Esophagus muscularis mucosa (tissue), 4 donors: ENCODE measurements around the gene RFTN1. TPM values are rescaled to one million over a fixed set of nuclear protein-coding genes. Genes with fewer than 3 reads are reported as not detected.

Source experiments
- DNase-seq: peaks from one replicate; pipeline ENCODE4 v3.0.0-alpha.2; 2017; ENCODE audit errors: extremely low spot score
- H3K27ac ChIP-seq, 4 donors: fragments of 200-600 bp; sonication (generic); replicated peaks in 1 of 4; 1 replicate in 3 of 4; 2 replicates in 1 of 4; pipeline ENCODE4 v1.5.1; 2016 to 2019; ENCODE audit warnings: mild to moderate bottlenecking in 1 of 4
- H3K27me3 ChIP-seq, 4 donors: fragments of 200-600 bp; sonication (generic); one replicate each; pipeline versions ENCODE4 v1.5.1 to v1.6.0; 2016 to 2019
- H3K36me3 ChIP-seq, 4 donors: fragments of 200-600 bp; sonication (generic); one replicate each; pipeline ENCODE4 v1.5.1; 2016 to 2019
- H3K4me1 ChIP-seq, 4 donors: fragments of 200-600 bp; sonication (generic); one replicate each; pipeline ENCODE4 v1.5.1; 2016 to 2019
- H3K4me3 ChIP-seq, 4 donors: fragments of 200-600 bp; sonication (generic); 1 replicate in 2 of 4; 2 replicates in 2 of 4; pipeline ENCODE4 v1.5.1; 2016 to 2019; ENCODE audit warnings: mild to moderate bottlenecking in 4 of 4, moderate library complexity in 1 of 4
- H3K9me3 ChIP-seq, 4 donors: fragments of 200-600 bp; sonication (generic); 1 replicate in 3 of 4; 2 replicates in 1 of 4; pipeline ENCODE4 v1.5.1; 2016 to 2019
- CTCF ChIP-seq, 3 experiments: fragments of 200-600 bp in 2 of 3; fragments of 450-650 bp in 1 of 3; sonication (generic) in 2 of 3; IDR thresholded peaks; one replicate each; pipeline ENCODE4 v1.5.1; 2017 to 2019; ENCODE audit warnings: antibody characterized with exemption in 3 of 3, mild to moderate bottlenecking in 2 of 3, moderate library complexity in 1 of 3
- EP300 ChIP-seq: sonication (generic); formaldehyde crosslinking; IDR thresholded peaks from one replicate; pipeline ENCODE4 v1.6.1; 2017; ENCODE audit warnings: antibody characterized with exemption
- POLR2A ChIP-seq: fragments of 450-650 bp; IDR thresholded peaks from one replicate; pipeline ENCODE4 v1.6.1; 2017; ENCODE audit warnings: antibody characterized with exemption, moderate library complexity, mild to moderate bottlenecking, low read depth
- POLR2AphosphoS5 ChIP-seq, 2 donors: sonication (generic); formaldehyde crosslinking; IDR thresholded peaks; one replicate each; pipeline ENCODE4 v1.6.1; 2017; ENCODE audit warnings: antibody characterized with exemption in 2 of 2
- WGBS: methylation state at CpG from one replicate; pipeline ENCODE4 v1.1.5; 2018; 5-methylcytosine and 5-hydroxymethylcytosine counted together
- intact Hi-C: fragments of 100-400 bp; cut with DNase I; formaldehyde crosslinking; loops from one replicate; pipeline ENCODE4 v1.15.1; 2023
- total RNA-seq, 4 donors: library from RNA; depleted of rRNA; stranded (reverse); fragments of >200 nt; gene quantifications; one replicate each; pipeline versions ENCODE4 v1.1.0 to v1.2.1, GENCODE V29; 2016

Gene RFTN1
- total RNA-seq, 4 donors from 2014 or later = 79.7 to 142 (median 104) TPM

- no peaks in the 10 kb centered on the region for H3K9me3 ChIP-seq
- no peak for TF ChIP-seq POLR2AphosphoS5 (IDR thresholded peaks at IDR 0.05)
- no peak for TF ChIP-seq EP300
- no peak for TF ChIP-seq CTCF (IDR thresholded peaks at IDR 0.05)
- TF ChIP-seq POLR2A = no peak
- 86% methylated on average over 4 of the region's 6 CpGs for WGBS
- no peak for DNase-seq
- no peak overlapping the region for H3K4me3 ChIP-seq
- peak overlapping the region in 3 of 4 donors; percentile 68 to 76 (median 76) for H3K27ac ChIP-seq
- H3K4me1 ChIP-seq = peaks cover 26 to 67% (median 50%) of the 10 kb centered on the region in 4 donors
- H3K36me3 ChIP-seq = peaks cover 0 to 15% (median 12%) of the 10 kb centered on the region in 4 donors
- intact Hi-C loops = no loop called here
- no peaks in the 10 kb centered on the region for H3K27me3 ChIP-seq
Observed at GRCh38 chr3:16355828-16356227, 157.7 kb downstream of the RFTN1 start.

DNA sequence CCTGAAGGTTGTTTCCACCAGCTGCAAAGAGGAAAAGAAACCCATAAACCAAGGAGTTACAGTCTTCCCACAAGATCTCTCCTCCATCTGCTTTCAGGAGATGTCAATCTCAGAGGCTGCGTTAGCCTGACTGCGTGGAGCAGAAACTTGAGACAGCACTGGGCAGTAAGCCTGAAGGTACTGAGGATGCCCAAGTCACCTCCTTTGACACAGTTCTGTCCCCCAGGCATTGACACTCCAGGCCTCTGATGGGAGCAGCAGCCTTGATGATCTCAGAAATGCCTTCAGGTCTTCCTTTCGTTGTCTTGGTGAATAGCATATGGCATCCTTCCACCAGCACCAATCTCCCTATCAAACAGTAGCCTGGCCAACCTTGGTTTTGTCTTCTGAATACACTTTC is 159.2 kb downstream of the RFTN1 start:
- intact Hi-C loops = no loop called here
- no peak for DNase-seq
- TF ChIP-seq POLR2A (no peak), CTCF (IDR thresholded peaks at IDR 0.05) (no peak)
- no peaks in the 10 kb centered on the region for H3K9me3 ChIP-seq
- WGBS = 88% methylated on average over 3 of the region's 3 CpGs
- H3K4me3 ChIP-seq = no peak overlapping the region
- H3K27ac ChIP-seq = peak overlapping the region in 1 of 4 donors; percentile 11
- peaks cover 31 to 75% (median 60%) of the 10 kb centered on the region in 4 donors for H3K4me1 ChIP-seq
- H3K36me3 ChIP-seq = peaks cover 0 to 25% (median 15%) of the 10 kb centered on the region in 4 donors
- H3K27me3 ChIP-seq = no peaks in the 10 kb centered on the region

DNA sequence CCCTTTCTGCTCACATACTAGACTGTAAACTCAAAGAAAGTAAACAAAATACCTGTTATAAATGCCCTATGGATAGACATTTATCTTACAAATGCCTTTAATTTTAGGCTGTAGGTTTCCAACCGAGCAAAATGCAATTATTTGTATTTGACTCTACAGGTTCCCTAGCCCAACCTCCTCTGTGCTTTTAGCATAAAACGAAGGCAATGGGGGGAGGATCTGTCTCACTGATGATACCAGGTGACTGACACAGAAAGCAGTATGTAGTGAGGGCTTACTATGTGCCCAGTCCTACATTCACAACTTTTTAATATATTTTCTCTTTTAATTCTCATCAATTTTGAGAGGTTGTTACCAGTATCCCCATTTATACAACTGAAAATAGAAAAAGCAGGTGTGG is 161.1 kb downstream of the RFTN1 start:
- Histone ChIP-seq H3K4me1 (peaks cover 15 to 57% (median 42%) of the 10 kb centered on the region in 4 donors), H3K27ac (peak overlapping the region; percentile 21 to 63 (median 52)), H3K4me3 (no peak overlapping the region), H3K9me3 (no peaks in the 10 kb centered on the region), H3K27me3 (no peaks in the 10 kb centered on the region), H3K36me3 (peaks cover 0 to 43% (median 19%) of the 10 kb centered on the region in 4 donors)
- intact Hi-C loops = no loop called here
- no peak for TF ChIP-seq POLR2A
- no peak for TF ChIP-seq CTCF (IDR thresholded peaks at IDR 0.05)
- no peak for TF ChIP-seq POLR2AphosphoS5 (IDR thresholded peaks at IDR 0.05)
- no peak for TF ChIP-seq EP300
- DNase-seq = no peak
- 66% methylated on average over 2 of the region's 2 CpGs for WGBS

DNA sequence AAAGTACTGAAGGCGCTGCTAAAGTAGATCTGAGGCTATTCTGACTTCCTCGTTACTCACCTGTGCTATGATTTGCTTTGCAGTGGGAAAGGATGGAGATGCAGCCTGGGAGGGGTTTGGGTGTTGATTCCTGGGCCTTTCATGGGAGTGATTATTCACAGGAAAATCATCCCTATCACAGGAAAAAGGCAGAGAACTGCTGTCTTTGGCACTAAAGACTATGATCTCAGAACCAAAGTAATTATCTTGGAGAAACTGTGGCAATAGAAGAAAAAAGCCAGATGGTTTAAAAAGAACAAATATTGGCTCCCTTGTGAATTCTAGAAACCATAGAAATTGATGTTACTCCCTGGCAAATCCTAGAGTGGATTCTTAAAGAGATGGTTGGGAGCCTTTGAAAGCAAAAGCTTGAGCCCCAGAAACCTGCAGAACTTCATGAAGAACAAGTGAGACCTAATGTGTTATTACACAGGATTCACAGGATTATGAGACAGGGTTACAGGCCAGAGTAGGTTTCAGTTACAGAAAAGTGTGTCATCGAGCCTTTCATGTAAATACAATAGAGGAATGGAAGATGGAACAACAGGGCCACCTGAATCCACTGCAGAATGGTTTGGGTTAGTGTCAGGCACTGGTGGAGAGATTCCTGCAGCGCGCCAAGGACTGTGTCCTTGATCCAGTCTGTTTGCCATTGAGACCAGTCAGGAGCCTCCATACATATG is 162.7 kb downstream of the RFTN1 start:
- Histone ChIP-seq H3K4me3 (no peak overlapping the region), H3K27ac (peak overlapping the region in 3 of 4 donors; percentile 14 to 38 (median 24)), H3K27me3 (no peaks in the 10 kb centered on the region), H3K36me3 (peaks cover 0 to 40% (median 13%) of the 10 kb centered on the region in 4 donors), H3K4me1 (peaks cover 9 to 42% (median 29%) of the 10 kb centered on the region in 4 donors), H3K9me3 (no peaks in the 10 kb centered on the region)
- TF ChIP-seq EP300 (no peak), POLR2AphosphoS5 (IDR thresholded peaks at IDR 0.05) (no peak), CTCF (IDR thresholded peaks at IDR 0.05) (no peak), POLR2A (no peak)
- 90% methylated on average over 5 of the region's 5 CpGs for WGBS
- intact Hi-C loops = no loop called here
- DNase-seq = no peak
